NCI-H526 (cell line): ENCODE measurements around the gene TAS2R10.
"Not testable (repeated sequence)": the region's sequence is repeated elsewhere in the genome, so short reads cannot be mapped to it uniquely, and the experiment has no call there.

Experiments used
- DNase-seq, 2 experiments: peaks; one replicate each; lab custom pipeline; 2025; lab: John Stamatoyannopoulos, UW

TAS2R10 gene, protein sequence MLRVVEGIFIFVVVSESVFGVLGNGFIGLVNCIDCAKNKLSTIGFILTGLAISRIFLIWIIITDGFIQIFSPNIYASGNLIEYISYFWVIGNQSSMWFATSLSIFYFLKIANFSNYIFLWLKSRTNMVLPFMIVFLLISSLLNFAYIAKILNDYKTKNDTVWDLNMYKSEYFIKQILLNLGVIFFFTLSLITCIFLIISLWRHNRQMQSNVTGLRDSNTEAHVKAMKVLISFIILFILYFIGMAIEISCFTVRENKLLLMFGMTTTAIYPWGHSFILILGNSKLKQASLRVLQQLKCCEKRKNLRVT

DNA sequence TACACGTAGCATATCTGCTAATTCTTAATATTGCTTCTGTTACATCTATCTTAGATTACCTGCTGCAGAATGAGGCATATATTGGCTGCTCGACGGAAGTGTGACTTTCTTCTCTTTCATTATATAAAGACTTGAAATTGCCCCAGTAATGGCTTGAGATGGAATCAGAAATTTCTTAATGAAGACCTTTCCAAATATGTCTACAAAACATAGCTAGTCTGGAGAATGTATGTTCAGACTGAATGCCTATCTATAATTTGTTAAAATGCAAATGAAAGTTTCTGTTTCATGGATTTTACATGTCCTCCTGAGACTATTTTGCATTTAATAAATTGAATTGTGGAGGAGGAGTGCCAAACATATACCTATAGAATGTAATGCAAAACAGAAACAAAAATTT, at the start of gene TAS2R10:
Gene TAS2R10 (minus strand): TSS at position 101 of the 400 bp plus-strand sequence. CDS start 89 bp downstream, at position 12.
- DNase-seq, result peak; percentile 19 to 55

DNA sequence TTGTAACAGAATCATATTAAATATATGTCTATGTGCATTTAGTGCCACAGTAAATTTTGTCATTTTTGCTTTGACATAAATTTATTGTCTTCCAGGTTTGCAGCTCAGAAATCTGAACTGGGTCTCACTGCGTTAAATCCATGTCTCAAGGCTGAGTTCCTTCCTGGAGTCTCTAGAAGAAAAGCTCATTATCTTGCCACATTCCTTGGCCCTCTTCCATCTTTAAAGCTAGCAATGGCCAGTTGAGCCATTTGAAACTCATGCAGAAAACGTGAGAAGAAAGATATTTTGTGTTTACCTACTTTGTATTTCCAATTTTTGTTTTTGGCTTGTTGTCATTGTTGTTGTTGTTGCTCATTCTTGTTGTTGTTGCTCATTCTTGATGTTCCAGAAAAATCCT, 47.2 kb upstream of the TAS2R10 start:
- DNase-seq, result no peak

DNA sequence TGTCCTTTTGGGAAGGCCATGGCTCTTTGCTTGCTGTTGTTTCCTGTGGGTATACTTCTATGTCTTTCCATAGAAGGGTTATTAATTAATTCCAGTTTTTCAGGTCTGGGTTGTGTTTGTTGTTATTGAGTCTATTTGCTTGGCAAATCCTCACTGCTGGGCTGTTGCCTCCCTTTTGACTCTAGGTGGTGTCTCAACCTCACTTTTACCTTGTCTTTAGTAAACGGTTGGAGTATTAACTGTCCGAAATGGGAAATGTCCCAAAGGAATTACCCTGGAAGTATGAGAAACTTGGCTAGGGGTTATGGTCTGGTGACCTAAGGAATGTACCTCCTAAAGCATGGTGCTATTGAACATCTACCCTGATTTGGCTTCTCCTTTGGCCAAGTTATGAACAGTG, 41.2 kb upstream of the TAS2R10 start:
- DNase-seq, result peak; percentile 1 to 23

DNA sequence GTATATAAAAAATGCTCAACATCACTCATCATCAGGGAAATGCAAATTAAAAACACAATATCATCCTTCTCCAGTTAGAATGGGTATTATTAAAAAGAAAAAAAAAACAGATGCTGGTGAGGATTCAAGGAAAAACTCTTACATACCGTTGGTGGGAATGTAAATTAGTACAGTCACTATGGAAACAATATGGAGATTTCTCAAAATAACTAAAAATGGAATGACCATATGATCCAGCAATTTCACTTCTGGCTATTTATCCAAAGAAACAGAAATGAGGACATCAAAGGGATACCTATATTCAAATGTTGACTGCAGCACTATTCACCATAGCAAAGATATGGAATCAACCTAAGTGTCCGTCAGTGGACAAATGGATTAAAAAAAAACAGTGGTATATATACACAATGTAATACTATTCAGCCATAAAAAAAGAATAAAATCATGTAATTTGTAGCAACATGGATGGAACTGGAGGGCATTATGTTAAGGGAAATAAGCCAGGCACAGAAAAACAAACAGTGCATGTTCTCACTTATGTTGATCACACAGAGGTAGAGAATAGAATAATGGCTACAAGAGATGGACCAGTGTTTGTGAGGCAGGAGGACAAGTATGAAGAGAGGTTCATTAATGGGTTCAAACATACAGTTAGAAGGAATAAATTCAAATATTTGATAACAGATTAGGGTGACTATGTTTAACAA, 37.5 kb upstream of the TAS2R10 start:
- DNase-seq, result peak in 1 of 2 experiments; percentile 1

DNA sequence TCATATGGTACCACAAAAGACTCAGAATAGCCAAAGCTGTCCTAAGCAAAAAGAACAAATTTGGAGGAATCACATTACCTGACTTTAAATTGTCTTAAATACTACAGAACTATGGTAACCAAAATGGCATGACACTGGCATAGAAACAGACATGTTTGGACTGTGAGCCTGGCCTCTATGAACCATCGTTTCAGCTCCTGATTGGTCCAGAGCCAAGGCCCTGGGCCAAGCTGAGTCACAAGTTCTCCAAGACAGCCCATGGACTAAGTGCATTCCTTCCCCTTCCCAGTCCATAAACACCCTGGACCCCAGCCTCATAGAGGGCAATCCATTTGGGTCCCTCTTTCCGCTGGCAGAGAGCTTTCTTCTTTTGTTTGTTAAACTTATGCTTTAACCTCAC, 35.2 kb upstream of the TAS2R10 start:
- no peak for DNase-seq

DNA sequence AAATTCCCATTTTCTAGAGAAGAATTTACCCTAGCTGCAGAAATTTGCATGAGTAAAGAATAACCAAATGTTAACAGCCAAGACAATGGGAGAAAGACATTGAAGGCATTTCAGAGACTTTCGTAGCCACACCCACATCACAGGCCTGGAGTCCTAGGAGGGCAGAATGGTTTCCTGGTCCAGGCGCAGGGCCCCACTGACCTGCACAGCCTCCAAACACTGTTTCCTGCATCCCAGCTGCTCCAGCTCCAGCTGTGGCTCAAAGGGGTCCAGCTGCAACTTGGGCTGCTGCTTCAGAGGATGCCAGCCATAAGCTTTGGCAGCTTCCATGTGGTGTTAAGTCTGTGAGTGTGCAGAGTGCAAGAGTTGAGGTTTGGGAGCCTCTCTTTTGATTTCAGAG, 29.6 kb upstream of the TAS2R10 start:
- no peak for DNase-seq

DNA sequence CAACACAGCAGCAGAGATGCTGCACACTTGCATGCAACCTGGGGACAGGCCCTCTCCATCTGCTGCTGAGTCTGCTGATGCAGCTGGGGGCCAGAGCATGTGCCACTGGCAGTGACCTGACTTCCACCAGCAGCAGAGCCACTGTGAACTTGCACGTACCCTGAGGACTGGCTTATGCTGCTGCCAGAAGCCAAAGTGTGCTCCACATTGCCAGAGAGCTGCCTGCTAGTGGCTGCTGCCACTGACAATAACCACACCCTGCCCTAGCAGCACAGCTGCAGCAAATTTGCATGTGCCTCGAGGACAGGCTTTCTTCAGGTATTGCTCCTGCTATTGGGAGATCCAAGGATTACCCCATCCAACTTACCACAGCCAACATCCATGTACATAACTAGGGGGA, 27.6 kb upstream of the TAS2R10 start:
- peak; percentile 32 to 75 for DNase-seq

DNA sequence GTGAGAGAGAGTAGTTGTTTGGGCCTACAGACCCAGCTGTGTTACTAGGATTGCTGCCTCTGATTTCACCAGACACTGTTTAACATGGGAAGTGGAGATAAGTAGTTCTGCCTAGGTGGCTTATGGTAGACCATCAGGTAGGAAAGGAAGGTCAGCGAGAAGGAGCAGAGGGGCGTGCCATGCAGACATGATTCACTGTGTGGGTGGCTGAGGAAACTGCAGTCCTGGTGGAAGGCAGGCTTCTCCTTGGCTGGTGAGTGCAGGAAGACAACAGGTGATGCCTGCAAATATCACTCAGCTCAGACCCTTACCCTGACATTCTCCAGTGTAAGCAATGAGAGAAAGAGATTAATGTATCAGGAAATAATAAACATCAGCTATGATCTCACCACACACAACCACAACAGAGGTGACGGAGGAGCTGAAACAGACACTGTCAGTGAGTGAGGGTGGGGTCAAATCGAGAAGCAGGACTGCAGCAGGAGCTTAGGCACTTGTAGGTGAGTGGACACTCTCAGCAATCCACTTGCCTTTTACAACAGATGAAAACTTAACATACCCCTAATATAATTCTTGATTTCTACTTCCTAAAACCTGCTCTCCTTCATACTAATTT, 25.2 kb upstream of the TAS2R10 start:
- no peak for DNase-seq

DNA sequence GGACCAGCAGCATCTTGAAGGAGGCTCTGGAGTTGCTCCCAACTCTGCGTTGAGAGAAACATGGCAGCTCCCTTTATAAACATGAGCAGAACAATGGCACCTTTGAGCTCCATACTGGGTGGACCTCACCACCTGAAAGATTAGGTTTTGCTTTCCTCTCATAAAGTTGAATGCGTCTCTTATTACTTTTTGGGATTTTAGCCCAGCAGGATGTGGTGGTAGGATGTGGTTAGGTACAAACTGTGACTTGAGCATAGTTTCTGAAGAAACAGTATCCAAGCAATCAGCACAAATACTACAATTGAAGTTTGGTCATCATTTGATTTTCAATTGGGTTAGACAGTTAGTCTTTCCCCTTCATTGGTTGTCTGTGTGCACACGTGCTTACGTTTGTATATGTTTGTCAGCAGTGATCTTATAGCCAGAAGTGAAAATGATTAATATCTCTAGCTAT, 23.3 kb upstream of the TAS2R10 start, which contains the start of gene PRR4:
Gene PRR4 (minus strand): TSS at position 51 of the 454 bp plus-strand sequence. CDS start 38 bp downstream, at position 13.
- DNase-seq, result no peak

DNA sequence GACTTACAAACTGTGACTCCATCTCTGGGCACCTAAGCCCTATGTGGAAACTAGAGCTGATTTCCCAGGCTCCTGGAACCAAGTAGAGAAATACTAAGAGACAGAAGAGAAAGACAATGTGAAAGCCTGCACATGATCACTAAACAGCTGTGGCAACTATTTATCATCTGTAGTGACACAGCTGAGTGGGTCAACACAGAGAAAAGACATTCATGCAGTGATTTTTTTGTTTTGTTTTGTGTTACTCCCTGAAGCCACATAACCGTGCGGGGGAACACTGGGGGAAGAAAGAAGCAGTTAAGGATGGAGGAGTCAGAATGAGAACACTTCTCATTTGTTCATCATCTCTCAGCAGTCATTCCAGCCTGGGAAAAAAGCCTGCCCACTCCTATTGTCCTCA, 21.6 kb upstream of the TAS2R10 start:
- DNase-seq, result no peak

DNA sequence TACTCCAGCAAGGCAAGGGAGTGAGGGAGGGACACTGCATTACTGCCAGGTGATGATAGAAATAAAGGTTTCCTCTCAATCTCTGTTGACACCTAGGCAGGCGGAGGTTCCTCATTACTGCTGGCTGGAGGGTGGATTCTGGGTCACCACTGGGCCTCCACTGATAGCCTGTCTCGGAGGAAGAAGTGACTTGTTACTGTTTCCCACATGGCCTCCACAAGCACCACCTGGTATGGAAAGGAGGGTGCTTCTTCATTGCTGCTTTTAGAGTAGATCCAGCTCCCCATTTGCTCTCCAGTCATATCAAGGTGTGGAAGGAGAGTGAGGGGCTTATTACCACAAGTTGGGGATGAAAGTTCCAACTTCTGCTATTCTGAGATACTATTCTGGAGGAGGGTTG, 16.7 kb upstream of the TAS2R10 start:
- no peak for DNase-seq

DNA sequence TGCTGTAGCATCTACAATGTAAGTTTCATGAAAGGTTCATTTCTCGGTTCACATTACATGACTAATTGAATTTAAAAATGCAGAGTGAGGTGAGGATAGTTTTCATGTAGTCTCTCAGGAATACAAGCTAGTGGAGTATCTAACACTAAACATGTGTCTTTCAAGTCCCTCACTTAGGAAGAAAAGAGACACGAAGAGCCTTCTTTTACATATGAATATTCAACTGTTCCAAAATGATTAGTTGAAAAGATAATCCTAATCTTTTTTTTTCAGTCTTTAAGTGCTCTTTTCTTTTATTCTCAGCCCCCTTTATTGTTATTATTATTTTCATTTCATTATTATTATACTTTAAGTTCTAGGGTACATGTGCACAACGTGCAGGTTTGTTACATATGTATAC, 12.3 kb upstream of the TAS2R10 start:
- DNase-seq, result no peak

DNA sequence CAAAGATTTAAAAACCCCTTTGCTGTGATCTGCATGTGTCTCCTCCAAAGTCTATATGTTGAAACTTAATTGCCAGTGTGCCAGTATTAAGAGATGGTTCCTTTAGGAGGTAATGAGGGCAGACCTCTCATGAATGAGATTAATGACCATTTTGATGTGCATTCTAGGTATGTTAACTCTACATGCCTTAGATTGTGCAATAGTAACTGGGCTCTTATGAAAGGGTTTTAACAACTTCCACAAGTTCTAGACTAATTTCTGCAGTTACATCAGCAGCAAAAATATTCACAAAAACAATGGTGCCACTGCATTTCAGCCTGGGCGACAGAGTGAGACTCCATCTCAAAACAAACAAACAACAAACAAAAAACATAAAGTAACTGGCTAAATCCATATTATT, 3.8 kb upstream of the TAS2R10 start:
- no peak for DNase-seq

DNA sequence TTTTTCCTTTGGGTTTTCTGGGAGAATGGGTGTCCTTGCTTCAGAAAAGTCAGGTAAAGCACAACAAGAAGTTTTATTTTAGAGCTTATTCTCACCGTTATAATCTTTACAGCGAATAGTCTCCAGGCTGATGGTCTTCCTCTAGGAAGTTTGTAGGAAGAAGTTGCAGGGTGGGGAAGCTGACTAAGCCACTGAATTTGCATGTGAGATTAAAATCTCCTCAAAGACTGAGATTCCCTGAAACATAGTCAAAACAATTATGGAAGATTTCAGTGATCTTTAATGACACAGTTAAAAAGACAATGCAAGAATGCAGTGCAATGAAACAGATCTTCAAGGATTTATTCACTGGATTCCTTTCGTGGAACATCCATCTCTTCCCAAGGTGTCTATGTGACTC, 1.2 kb downstream of the TAS2R10 start:
- no peak for DNase-seq

DNA sequence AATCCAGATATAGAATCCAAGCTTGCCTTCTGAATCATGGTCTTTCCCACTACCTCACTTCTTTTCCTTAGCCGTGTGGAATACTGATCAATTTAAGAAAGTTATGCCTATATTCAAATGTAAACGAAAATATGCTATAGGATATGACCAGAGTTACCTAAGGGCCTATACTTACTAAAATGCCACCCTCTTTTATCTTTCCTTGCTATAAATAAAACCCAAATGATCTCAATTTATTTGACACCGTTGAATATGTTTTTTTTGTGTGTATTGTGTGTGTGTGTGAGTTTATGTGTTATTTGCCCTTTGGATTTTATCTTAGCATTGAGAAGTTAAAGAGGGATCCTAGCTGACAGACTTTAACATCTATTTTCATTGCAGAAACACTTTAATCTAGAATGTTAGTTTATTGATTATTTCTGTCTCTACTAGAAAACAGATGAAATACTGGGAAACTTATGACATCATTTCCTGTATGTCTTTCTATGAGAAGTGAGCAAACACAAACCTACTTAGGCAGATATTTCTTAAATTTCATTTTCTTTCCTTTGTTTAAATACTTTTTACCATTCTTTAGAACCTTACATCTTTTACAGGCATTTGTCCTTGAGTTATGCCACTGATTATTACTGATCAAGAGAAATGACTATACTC, 14.1 kb downstream of the TAS2R10 start:
- DNase-seq, result no peak

DNA sequence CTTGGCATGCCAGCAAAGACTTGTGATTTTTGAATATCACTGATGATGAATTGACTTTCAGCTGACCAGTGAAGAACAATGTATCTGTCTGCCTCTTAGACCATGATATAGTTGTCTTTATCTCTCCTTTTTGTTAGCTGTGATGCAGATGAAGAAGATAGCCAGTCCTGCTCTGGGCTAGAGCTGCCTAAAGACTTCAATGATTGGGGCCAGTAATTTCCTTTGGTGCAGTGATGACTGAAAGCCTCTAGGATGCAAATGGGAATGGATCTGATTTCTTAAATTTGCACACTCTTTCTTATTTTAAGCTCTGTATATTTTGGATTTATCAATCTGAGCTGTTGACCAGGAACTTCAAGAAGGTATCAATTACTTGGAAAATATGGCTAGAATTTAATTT, 16.1 kb downstream of the TAS2R10 start, which contains the start of gene TAS2R9:
Gene TAS2R9 (minus strand): TSS at position 101 of the 400 bp plus-strand sequence. CDS start 93 bp downstream, at position 8.
- DNase-seq, result no peak

DNA sequence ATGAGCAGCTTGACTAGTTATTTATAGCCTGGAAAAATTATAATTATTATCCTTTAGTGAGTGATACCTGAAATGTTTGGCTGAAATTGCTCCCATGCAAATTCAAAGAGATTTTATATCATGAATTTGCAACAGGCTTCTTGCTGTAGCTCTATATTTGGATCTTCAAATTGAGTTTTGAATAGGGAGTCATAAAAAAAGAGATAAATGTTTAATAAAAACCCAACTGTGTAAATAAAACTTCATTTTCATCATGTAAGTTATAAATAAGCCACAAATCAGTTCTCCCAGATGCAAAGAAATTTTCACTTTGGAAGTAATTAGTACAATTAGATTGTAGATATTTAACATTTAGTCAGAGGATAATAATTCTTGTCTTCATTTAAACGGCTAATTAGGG, 19.0 kb downstream of the TAS2R10 start, which contains the start of gene TAS2R8:
Gene TAS2R8 (minus strand): TSS at position 101 of the 400 bp plus-strand sequence. CDS start 306 bp downstream, outside the sequence.
- DNase-seq, result peak; percentile 54 to 67

DNA sequence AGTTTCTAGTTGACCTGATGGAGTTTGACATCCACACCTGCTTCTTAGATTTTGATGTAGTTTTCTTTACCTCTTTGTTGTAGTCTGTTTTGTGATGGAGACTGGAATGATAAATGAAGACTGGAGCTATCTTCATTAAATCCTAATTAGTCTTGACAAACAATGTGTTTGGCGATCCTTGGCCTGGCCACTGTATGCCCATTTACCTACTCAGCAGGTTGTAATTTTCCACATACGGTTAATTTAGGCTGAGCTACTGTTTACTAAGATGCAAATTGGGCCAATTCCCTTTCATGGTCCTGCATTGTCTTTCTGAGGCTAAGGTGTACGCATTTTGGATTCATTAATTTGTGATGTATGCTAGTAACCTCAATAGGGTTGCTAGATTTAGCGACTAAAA, 23.6 kb downstream of the TAS2R10 start, which contains the start of gene TAS2R7:
Gene TAS2R7 (minus strand): TSS at position 41 of the 400 bp plus-strand sequence. CDS start 57 bp downstream, outside the sequence.
- DNase-seq, result peak; percentile 39 to 78

DNA sequence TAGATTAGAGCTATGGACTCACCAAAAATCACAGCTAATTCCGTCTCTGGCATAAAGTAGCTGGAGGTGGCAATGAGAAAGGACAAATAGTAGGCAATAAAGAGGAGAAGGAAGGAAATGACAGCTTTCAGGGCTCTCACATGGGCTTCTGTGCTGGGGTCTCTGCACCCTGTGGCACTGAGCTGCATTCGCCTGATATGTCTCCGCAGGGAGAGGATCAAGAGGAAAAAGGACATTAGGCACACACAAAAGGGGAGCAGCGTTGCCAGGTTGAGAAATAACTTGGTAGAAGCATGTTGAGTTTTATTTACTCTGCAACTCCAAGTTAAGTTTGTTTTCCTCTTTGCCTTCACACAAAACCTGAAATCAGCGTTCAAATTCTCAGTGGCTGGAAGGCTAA, 24.4 kb downstream of the TAS2R10 start:
- no peak for DNase-seq

DNA sequence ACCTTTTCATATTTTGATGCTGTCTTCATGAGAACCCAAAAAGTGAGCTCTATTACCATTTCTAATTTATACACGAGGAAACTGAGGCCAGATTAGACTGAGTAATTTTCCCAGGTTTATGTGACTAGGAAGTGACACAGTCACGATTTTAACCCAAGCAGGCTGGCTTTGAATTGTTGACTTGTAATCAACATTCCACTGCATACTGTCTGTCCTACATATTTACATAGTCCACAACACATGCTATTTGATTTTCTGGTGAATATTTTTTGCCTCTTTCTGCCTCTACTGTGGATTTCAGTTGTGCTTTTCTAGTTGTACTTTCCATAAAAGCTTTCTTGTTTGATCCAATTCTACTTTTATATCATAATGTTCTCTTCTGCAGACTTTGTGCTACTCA, 31.9 kb downstream of the TAS2R10 start:
- DNase-seq, result no peak

DNA sequence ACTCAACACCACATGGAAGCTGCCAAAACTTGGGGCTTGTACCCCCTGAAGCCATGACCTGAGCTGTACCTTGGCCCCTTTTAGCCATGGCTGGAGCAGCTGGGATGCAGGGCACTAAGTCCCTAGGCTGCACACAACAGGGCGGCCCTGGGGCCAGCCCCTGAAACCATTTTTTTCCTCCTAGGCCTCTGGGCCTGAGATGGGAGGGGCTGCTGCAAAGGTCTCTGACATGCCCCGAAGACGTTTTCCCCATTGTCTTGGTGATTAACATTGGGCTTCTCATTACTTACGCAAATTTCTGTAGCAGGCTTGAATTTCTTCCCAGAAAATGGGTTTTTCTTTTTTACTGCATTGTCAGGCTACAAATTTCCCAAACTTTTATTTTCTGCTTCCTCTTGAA, 34.4 kb downstream of the TAS2R10 start:
- not testable (repeated sequence) for DNase-seq

DNA sequence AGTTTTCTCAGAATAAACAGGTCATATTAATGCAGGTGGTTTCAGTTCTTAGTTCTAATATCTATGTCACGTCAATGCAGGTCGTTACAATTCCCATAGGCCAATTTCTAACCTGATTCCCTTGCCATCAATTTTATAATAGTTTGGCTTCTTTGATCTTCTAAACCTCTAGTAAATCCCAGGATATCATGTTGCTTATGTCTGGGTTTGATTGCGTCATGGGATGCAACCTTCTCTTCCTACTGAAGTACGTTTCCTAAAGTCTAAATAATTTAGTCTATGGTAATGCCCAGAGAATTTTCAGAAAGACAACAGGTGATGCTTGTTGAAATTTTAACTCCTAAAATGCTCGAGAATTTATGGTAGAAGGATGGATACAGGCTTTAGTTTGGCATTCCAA, 42.9 kb downstream of the TAS2R10 start:
- no peak for DNase-seq
